DND-41 (cell line): ENCODE results near the gene RBBP5.
A peak's percentile ranks its signal among the peaks of the same experiment; 100 is the strongest.
"Not testable (repeated sequence)": the region's sequence is repeated elsewhere in the genome, so short reads cannot be mapped to it uniquely, and the experiment has no call there.

Experiments used
- ATAC-seq: fragments of 200-7000 bp; cut with Tn5 transposase; 3 replicates; pipeline ENCODE4 v1.9.1; 2021; ENCODE audit warnings: low read depth; ENCODE audit not compliant: insufficient read depth
- DNase-seq: peaks from one replicate; pipeline ENCODE4 v3.0.0-alpha.2; 2020
- H2AFZ ChIP-seq: 2 replicates; pipeline ENCODE4 v1.6.0; 2012; ENCODE audit warnings: low read depth, low read length
- H3K27ac ChIP-seq: 2 replicates; pipeline ENCODE4 v1.5.1; 2012; ENCODE audit warnings: low read length, inconsistent platforms
- H3K27me3 ChIP-seq: fragments of 200-600 bp; sonication (generic); 2 replicates; pipeline ENCODE4 v1.6.0; 2012; ENCODE audit warnings: low read length, mild to moderate bottlenecking, inconsistent platforms; ENCODE audit not compliant: insufficient read depth, poor library complexity
- H3K36me3 ChIP-seq: 2 replicates; pipeline ENCODE4 v1.5.1; 2012; ENCODE audit warnings: low read length, inconsistent platforms; ENCODE audit not compliant: insufficient read depth
- H3K4me1 ChIP-seq: 2 replicates; pipeline ENCODE4 v1.5.1; 2012; ENCODE audit warnings: mild to moderate bottlenecking, low read length; ENCODE audit not compliant: insufficient read depth
- H3K4me2 ChIP-seq: 2 replicates; pipeline ENCODE4 v1.6.0; 2012; ENCODE audit warnings: mild to moderate bottlenecking, moderate library complexity, low read length, inconsistent platforms; ENCODE audit not compliant: insufficient read depth
- H3K4me3 ChIP-seq, 2 experiments: fragments of 200-600 bp in 1 of 2; shearing (Covaris generic) in 1 of 2; 2 replicates each; pipeline ENCODE4 v1.5.1; 2012 to 2016; ENCODE audit warnings: inconsistent platforms in 2 of 2, low read length in 2 of 2, mild to moderate bottlenecking in 2 of 2, low read depth in 1 of 2, moderate library complexity in 1 of 2
- H3K79me2 ChIP-seq: 2 replicates; pipeline ENCODE4 v1.6.0; 2012; ENCODE audit warnings: low read length, inconsistent platforms; ENCODE audit not compliant: insufficient read depth
- H3K9ac ChIP-seq: 2 replicates; pipeline ENCODE4 v1.6.0; 2012; ENCODE audit warnings: low read depth, mild to moderate bottlenecking, inconsistent platforms, low read length, moderate library complexity
- H3K9me3 ChIP-seq: 2 replicates; pipeline ENCODE4 v1.5.1; 2012; ENCODE audit warnings: low read length, moderate library complexity, mild to moderate bottlenecking, inconsistent platforms; ENCODE audit not compliant: insufficient read depth, severe bottlenecking
- H4K20me1 ChIP-seq: 2 replicates; pipeline ENCODE4 v1.6.0; 2012; ENCODE audit warnings: low read length; ENCODE audit not compliant: insufficient read depth
- CTCF ChIP-seq: IDR thresholded peaks from 2 replicates; pipeline ENCODE4 v1.5.1; 2012; ENCODE audit warnings: borderline replicate concordance, low read length, moderate library complexity, mild to moderate bottlenecking; ENCODE audit not compliant: poor library complexity, severe bottlenecking; ENCODE audit errors: extremely low read depth
- EZH2 ChIP-seq: IDR thresholded peaks from 3 replicates; pipeline ENCODE4 v1.6.1; 2012; ENCODE audit warnings: borderline replicate concordance, low read depth, mild to moderate bottlenecking, moderate library complexity, low read length, inconsistent platforms; ENCODE audit not compliant: severe bottlenecking

RBBP5 gene

DNA sequence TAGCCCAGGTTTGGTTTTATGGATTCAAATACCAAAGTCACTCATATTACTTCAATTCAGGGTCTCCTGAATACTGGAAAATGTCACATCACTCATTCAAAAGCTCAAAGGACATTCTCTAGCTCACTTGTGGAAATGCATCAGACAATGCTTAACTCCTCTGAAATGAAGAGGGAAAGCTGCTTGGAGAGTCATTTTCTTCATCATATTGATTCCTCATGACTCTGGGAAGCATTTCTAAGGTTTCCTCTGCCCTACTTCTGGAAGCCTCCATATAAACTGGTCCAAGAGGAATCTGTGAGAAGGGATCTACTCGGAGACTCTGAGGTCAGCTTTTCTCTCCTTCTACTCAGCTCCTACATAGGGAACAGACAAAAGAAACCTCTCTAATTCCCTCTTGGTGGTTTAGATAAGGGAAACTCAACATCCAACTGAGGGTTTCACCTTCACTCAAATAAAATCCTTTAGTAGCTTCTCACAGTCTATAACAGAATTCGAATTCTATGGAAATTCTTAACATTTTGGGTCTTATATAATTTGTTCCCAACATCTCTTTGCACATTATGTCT lies 36.4 kb upstream of the RBBP5 start:
- Histone ChIP-seq H3K36me3 (peaks cover 64% of the 10 kb centered on the region), H3K27me3 (no peaks in the 10 kb centered on the region)
- no peak for TF ChIP-seq EZH2
- no peak for TF ChIP-seq CTCF

DNA sequence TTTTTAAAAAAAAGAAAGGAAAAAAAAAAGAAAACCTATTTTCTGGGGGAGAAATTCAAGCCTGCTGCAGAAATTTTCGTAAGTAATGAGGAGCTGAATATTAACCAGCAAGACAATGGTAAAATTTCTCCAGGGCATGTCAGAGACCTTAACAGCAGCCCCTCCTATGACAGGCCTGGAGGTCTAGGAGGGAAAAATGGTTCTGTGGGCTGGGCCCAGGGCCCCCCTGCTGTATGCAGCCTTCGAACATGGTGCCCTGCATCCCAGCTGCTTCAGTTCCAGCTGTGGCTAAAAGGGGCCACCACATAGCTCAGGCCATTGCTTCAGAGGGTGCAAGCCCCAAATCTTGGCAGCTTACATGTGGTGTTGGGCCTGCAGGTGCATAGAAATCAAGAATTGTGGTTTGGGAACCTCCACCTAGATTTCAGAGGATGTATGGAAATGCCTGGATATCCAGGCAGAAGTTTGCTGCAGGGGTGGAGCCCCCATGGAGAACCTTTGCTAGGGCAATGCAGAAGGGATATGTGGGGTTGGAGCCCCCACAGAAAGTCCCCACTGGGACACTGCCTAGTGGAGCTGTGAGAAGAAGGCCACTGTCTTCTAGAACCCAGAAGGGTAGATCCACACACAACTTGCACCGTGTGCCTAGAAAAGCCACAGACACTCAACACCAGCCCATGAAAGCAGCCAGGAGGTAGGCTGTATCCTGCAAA lies 34.0 kb upstream of the RBBP5 start:
- DNase-seq, H2AFZ ChIP-seq, H3K4me2 ChIP-seq, H3K4me1 ChIP-seq, H3K27ac ChIP-seq, H3K9ac ChIP-seq, H3K79me2 ChIP-seq, H3K27me3 ChIP-seq, H4K20me1 ChIP-seq, ATAC-seq: not testable (repeated sequence)
- Histone ChIP-seq H3K4me3 (peak overlapping the region in 1 of 2 experiments; percentile 8; a peak in 1 of 4 replicates), H3K36me3 (peaks cover 47% of the 10 kb centered on the region), H3K9me3 (peaks cover 16% of the 10 kb centered on the region)

More for the DNA sequence above, 36.4 kb upstream of the RBBP5 start:
- no peak overlapping the region for H3K4me3 ChIP-seq
- no peak overlapping the region for H3K27ac ChIP-seq
- ATAC-seq (no peak), DNase-seq (no peak)
- H3K4me2 ChIP-seq = no peak overlapping the region
- H3K9me3 ChIP-seq = peaks cover 16% of the 10 kb centered on the region
- no peaks in the 10 kb centered on the region for H3K4me1 ChIP-seq
- no peak overlapping the region for H2AFZ ChIP-seq
- H4K20me1 ChIP-seq = no peaks in the 10 kb centered on the region
- H3K9ac ChIP-seq = no peak overlapping the region
- H3K79me2 ChIP-seq = no peaks in the 10 kb centered on the region

GRCh38 chr1:205152505-205152904 lies 30.7 kb upstream of the RBBP5 start:
- Histone ChIP-seq H2AFZ (no peak overlapping the region), H3K4me3 (no peak overlapping the region), H3K27me3 (no peaks in the 10 kb centered on the region), H3K36me3 (peaks cover 20% of the 10 kb centered on the region), H3K4me2 (no peak overlapping the region), H3K9me3 (peaks cover 16% of the 10 kb centered on the region), H4K20me1 (no peaks in the 10 kb centered on the region), H3K27ac (no peak overlapping the region), H3K79me2 (no peaks in the 10 kb centered on the region), H3K4me1 (no peaks in the 10 kb centered on the region), H3K9ac (no peak overlapping the region)
- TF ChIP-seq EZH2 = no peak
- no peak for TF ChIP-seq CTCF
- ATAC-seq (no peak), DNase-seq (no peak)

GRCh38 chr1:205150651-205151428 lies 29.1 kb upstream of the RBBP5 start:
- TF ChIP-seq EZH2 = no peak
- no peak for TF ChIP-seq CTCF
- Histone ChIP-seq H3K4me2 (no peak overlapping the region), H3K9me3 (peaks cover 3% of the 10 kb centered on the region), H3K36me3 (peaks cover 8% of the 10 kb centered on the region), H3K79me2 (no peaks in the 10 kb centered on the region), H3K27ac (no peak overlapping the region), H3K4me3 (no peak overlapping the region), H3K9ac (no peak overlapping the region), H2AFZ (no peak overlapping the region), H3K27me3 (no peaks in the 10 kb centered on the region), H4K20me1 (no peaks in the 10 kb centered on the region), H3K4me1 (no peaks in the 10 kb centered on the region)
- DNase-seq (no peak), ATAC-seq (no peak)
